Naive B cell (primary cell): ENCODE results near the gene NCL. TPM values are rescaled to one million over a fixed set of nuclear protein-coding genes. Genes with fewer than 3 reads are reported as not detected.
"Not testable (repeated sequence)": the region's sequence is repeated elsewhere in the genome, so short reads cannot be mapped to it uniquely, and the experiment has no call there.

ENCODE experiments used
- ATAC-seq, 2 donors: fragments of 150-1000 bp; cut with Tn5 transposase; 2 replicates each; pipeline ENCODE4 v1.10.0; 2021; ENCODE audit warnings: low read depth in 2 of 2, mild to moderate bottlenecking in 2 of 2, moderate library complexity in 2 of 2
- DNase-seq: peaks from one replicate; pipeline ENCODE4 v3.0.0; 2022
- H3K27ac Mint-ChIP-seq, 6 donors: one replicate each; pipeline ENCODE4 v1.8.0; 2020 to 2022; ENCODE audit warnings: mild to moderate bottlenecking in 6 of 6, mixed read lengths in 6 of 6, moderate library complexity in 5 of 6, inconsistent platforms in 2 of 6
- H3K27me3 Mint-ChIP-seq, 3 donors: one replicate each; pipeline ENCODE4 v1.8.0; 2021 to 2022; ENCODE audit warnings: mixed read lengths in 3 of 3, mild to moderate bottlenecking in 1 of 3
- H3K36me3 Mint-ChIP-seq, 2 donors: one replicate each; pipeline ENCODE4 v1.8.0; 2020 to 2022; ENCODE audit warnings: mixed read lengths in 2 of 2, inconsistent platforms in 1 of 2, mild to moderate bottlenecking in 1 of 2
- H3K4me1 Mint-ChIP-seq, 3 donors: one replicate each; pipeline ENCODE4 v1.8.0; 2020 to 2022; ENCODE audit warnings: mixed read lengths in 3 of 3, inconsistent platforms in 1 of 3, mild to moderate bottlenecking in 1 of 3, moderate library complexity in 1 of 3
- H3K4me3 Mint-ChIP-seq, 8 donors: one replicate each; pipeline ENCODE4 v1.8.0; 2020 to 2022; ENCODE audit warnings: mild to moderate bottlenecking in 8 of 8, mixed read lengths in 8 of 8, moderate library complexity in 8 of 8, inconsistent platforms in 2 of 8
- H3K9me3 Mint-ChIP-seq, 7 donors: one replicate each; pipeline ENCODE4 v1.8.0; 2020 to 2022; ENCODE audit warnings: mixed read lengths in 7 of 7, mild to moderate bottlenecking in 5 of 7, inconsistent platforms in 2 of 7, moderate library complexity in 1 of 7
- polyA plus RNA-seq, 6 donors: library from polyadenylated mRNA; unstranded; fragments of 300-500 nt; fragmentation: Illumina TruSeq; gene quantifications; one replicate each; pipeline ENCODE4 v1.2.3, GENCODE V29; 2021; ENCODE audit warnings: low read depth in 6 of 6

NCL gene
- polyA plus RNA-seq, 6 donors from 2014 or later, result 176 to 589 (median 428) TPM

DNA sequence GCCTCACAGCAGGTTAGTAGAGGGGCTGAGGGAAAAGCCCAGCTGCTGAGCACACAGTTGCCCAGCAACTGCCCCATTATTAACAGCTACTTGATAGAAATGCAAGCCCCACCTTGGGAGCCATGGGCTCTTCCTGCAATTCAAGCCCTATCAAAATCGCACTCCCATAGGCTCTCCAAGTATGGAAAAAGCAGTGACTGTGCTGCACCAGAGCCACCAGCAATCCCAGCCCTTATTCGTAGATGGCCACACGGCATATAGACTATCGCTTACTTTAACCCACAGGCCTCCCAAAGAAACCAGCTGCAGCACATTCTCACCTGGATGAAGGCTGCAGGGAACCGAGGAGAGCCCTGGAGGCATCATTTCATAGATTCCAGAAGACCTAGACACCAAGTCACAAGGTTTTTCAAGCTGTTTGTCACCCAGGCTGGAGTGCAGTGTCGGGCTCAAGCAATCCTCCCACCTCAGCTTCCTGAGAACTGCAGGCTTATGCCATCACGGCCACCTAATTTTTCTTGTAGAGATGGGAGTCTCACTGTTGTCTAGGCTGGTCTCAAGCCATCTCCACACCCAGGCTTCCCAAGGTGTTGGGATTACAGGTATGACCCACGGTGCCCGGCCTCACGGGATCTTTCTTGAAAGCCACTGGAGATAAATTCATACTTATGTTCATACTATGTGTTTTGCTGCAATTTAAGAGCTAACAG, 11.3 kb downstream of the NCL start:
- Mint-ChIP-seq H3K36me3 (peaks cover 14 to 18% of the 10 kb centered on the region in 2 donors), H3K9me3 (no peaks in the 10 kb centered on the region), H3K4me3 (peak overlapping the region in 1 of 8 donors; percentile 12), H3K27me3 (no peaks in the 10 kb centered on the region), H3K27ac (peak overlapping the region in 4 of 6 donors; percentile 61 to 84 (median 80)), H3K4me1 (peaks cover 9 to 18% (median 14%) of the 10 kb centered on the region in 3 donors)
- ATAC-seq (peak in 1 of 2 donors; percentile 9), DNase-seq (no peak)

DNA sequence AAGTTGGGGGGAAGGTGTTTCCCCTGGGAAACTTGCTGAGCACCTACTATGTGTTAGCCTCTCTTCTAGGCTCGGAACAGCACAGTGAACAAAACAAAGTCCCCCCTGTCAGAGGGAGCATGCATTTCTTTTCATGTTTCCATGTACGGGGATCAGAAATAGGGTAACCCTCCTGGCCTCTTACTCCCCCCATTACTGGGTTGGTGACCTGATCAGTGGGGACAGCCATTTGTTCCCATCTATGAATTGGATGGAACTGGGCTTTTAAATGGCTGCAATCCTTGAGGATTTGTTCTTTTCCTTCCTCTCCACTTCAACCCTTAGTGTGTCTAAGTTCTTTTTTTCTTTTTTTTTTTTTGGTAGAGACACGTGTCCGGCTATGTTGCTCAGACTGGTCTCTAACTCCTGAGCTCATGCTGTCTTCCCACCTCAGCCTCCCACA, 13.7 kb downstream of the NCL start:
- no peak for DNase-seq
- Mint-ChIP-seq H3K9me3 (no peaks in the 10 kb centered on the region), H3K4me1 (peaks cover 9 to 14% (median 13%) of the 10 kb centered on the region in 3 donors), H3K27ac (peak overlapping the region in 3 of 6 donors; percentile 37 to 80 (median 74)), H3K4me3 (no peak overlapping the region), H3K27me3 (no peaks in the 10 kb centered on the region), H3K36me3 (peaks cover 6% of the 10 kb centered on the region in 2 donors)
- ATAC-seq, result no peak

DNA sequence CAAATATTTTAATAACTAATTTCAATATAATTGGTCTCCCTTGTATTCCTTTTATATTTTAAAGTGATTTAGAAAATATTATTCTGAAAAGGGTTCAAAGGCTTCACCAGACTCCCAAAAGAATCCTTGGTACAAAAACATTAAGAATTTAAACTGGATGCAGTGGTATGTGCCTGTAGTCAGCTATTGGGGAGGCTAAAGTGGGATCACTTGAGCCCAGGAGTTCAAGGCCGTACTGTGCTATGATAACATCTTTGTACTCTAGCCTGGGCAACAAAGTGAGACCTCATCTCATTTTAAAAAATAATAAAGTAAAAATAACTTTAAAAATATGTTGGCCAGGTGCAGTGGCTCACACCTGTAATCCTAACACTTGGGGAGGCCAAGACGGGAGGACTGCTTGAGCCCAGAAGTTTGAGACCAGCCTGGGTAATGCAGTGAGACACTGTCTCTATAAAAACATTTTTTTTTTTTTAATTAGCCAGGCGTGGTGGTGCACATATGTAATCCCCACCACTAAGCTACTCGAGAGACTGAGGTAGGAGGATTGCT, 14.7 kb downstream of the NCL start:
- Mint-ChIP-seq H3K4me3 (no peak overlapping the region), H3K4me1 (peaks cover 6 to 8% (median 7%) of the 10 kb centered on the region in 3 donors), H3K27me3 (no peaks in the 10 kb centered on the region), H3K36me3 (no peaks in the 10 kb centered on the region), H3K9me3 (no peaks in the 10 kb centered on the region), H3K27ac (no peak overlapping the region)
- ATAC-seq, result no peak
- DNase-seq, result no peak

DNA sequence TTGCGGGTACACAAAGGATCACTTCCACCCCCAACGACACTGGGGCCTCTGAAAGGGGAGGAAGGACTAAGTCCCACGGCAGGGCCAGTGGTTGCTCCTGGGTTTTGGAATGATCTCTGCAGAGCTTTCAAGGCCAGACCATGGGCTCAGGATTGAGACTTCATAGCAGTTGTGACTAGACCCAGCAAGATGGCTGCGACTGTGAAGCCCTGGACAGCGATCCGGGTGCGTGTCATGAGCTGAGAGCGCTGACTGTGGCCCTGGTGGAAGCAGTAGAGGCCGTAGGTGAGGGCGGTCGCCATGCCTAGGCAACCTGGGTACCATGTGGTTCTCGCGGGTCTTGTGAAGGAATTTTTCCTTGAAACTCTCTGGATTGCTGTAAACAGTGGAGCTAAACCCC, 27.3 kb downstream of the NCL start:
- Mint-ChIP-seq H3K4me3 (no peak overlapping the region), H3K27me3 (peaks cover 0 to 2% (median 0%) of the 10 kb centered on the region in 3 donors), H3K27ac (no peak overlapping the region), H3K36me3 (peaks cover 0 to 3% of the 10 kb centered on the region in 2 donors), H3K9me3 (peaks cover under 1 to 4% (median 2%) of the 10 kb centered on the region in 7 donors), H3K4me1 (no peaks in the 10 kb centered on the region)
- ATAC-seq, result no peak
- no peak for DNase-seq

DNA sequence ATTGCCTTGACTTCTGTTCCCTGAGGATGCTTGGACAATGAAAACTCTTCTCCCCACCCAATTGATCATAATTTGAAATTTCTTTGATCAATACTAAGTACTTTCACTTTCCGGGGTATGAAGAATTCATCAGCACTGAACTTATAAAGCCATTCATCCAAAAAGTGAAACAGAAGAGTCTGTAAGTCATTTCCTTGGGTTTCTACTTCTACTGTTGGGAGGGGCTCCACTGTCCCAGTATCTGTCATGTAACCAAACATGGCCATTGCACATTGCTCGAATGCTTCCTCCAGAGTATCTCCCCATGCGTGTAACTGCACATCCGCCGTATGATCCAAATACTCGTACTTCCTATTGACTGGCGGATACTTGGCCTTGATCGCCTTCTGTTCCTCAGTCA, 30.3 kb downstream of the NCL start:
- ATAC-seq (no peak), DNase-seq (no peak)
- Mint-ChIP-seq H3K27me3 (peaks cover 0 to 13% (median 13%) of the 10 kb centered on the region in 3 donors), H3K4me3 (peak overlapping the region in 1 of 8 donors; percentile 3), H3K9me3 (peaks cover 13 to 17% (median 16%) of the 10 kb centered on the region in 7 donors), H3K27ac (peak overlapping the region in 2 of 6 donors; percentile 2 to 78), H3K4me1 (no peaks in the 10 kb centered on the region), H3K36me3 (peaks cover 0 to 18% of the 10 kb centered on the region in 2 donors)

DNA sequence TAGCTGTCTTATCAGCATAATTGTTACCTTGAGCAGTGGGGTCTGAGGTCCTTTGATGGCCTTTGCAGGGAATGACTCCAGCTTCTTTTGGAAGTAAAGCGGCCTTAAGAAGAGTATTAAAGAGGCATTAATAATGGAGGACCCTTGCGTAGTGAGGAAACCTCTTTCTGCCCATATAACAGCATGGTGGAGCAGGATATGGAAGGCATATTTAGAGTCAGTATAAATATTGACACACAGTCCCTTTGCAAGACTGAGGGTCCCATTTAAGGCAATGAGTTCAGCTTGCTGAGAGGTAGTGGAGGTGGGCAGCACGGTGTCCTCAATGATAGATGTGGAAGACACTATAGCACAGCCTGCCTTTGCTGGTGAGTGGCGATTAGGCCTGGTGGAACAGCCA, 32.7 kb downstream of the NCL start:
- H3K9me3 Mint-ChIP-seq, result peaks cover 14 to 18% (median 16%) of the 10 kb centered on the region in 7 donors
- DNase-seq (no peak), ATAC-seq (no peak)
- H3K36me3 Mint-ChIP-seq, result peaks cover 0 to 18% of the 10 kb centered on the region in 2 donors
- peak overlapping the region in 1 of 6 donors; percentile 11 for H3K27ac Mint-ChIP-seq
- no peaks in the 10 kb centered on the region for H3K4me1 Mint-ChIP-seq
- H3K4me3 Mint-ChIP-seq, result no peak overlapping the region
- H3K27me3 Mint-ChIP-seq, result peaks cover 0 to 13% (median 13%) of the 10 kb centered on the region in 3 donors

DNA sequence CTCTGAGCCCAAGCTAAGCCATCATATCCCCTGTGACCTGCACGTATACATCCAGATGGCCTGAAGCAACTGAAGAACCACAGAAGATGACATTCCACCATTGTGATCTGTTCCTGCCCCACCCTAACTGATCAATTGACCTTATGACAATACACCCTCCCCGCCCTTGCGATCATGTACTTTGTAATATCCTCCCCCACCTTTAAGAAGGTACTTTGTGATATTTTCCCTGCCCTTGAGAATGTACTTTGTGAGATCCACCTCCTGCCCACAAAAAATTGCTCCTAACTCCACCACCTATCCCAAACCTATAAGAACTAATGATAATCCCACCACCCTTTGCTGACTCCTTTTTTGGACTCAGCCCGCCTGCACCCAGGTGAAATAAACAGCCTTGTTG, 33.8 kb downstream of the NCL start:
- DNase-seq, H3K4me3 Mint-ChIP-seq, ATAC-seq, H3K4me1 Mint-ChIP-seq: not testable (repeated sequence)
- peaks cover 0 to 13% (median 13%) of the 10 kb centered on the region in 3 donors for H3K27me3 Mint-ChIP-seq
- H3K36me3 Mint-ChIP-seq, result peaks cover 0 to 18% of the 10 kb centered on the region in 2 donors
- peaks cover 14 to 18% (median 16%) of the 10 kb centered on the region in 7 donors for H3K9me3 Mint-ChIP-seq
- H3K27ac Mint-ChIP-seq, result peak overlapping the region in 1 of 6 donors; percentile 7

DNA sequence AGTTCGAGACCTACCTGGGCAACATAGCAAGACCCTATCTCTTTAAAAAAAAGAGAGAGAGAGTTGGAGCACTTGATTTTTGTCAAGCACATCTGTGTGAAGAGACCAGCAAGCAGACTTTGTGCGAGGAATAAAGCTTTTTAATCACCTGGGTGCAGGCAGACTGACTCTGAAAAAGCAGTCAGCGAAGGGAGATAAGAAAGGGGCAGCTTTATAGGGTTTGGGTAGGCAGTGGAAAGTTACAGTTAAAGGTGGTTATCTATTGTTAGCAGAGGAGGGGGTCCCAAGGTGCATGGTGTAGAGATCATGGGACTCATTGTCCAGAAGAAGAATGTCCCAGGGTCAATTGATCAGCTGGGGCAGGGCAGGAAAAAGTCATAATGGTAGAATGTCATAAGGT, 34.4 kb downstream of the NCL start:
- DNase-seq (no peak), ATAC-seq (no peak)
- H3K36me3 Mint-ChIP-seq, result peaks cover 0 to 18% of the 10 kb centered on the region in 2 donors
- peaks cover 0 to 13% (median 13%) of the 10 kb centered on the region in 3 donors for H3K27me3 Mint-ChIP-seq
- H3K27ac Mint-ChIP-seq, result no peak overlapping the region
- H3K9me3 Mint-ChIP-seq, result peaks cover 14 to 18% (median 16%) of the 10 kb centered on the region in 7 donors
- H3K4me3 Mint-ChIP-seq, result no peak overlapping the region
- H3K4me1 Mint-ChIP-seq, result no peaks in the 10 kb centered on the region

DNA sequence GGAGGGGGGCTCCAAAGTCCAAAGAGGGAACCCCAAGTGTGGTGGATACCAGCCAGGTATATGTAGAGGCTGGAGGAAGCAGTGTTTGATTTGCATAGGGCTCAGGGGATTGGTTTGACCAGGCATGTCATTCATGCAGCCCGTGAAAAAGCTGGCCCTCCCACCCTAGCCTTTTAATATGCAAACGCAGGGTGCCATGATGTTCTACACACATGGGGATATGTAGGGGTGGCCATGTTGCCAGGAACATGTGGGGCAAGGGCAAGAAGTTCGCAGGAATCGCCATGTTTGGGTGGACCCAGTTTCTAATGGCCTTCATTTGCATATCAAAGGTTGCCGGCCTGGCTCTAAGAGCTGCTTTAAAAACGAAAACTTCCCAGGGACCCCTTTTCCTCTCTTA, 35.1 kb downstream of the NCL start:
- Mint-ChIP-seq H3K27me3 (peaks cover 0 to 18% (median 13%) of the 10 kb centered on the region in 3 donors), H3K9me3 (peaks cover 14 to 18% (median 16%) of the 10 kb centered on the region in 7 donors), H3K27ac (no peak overlapping the region), H3K4me3 (no peak overlapping the region), H3K36me3 (peaks cover 0 to 18% of the 10 kb centered on the region in 2 donors), H3K4me1 (no peaks in the 10 kb centered on the region)
- DNase-seq, result no peak
- ATAC-seq, result no peak

DNA sequence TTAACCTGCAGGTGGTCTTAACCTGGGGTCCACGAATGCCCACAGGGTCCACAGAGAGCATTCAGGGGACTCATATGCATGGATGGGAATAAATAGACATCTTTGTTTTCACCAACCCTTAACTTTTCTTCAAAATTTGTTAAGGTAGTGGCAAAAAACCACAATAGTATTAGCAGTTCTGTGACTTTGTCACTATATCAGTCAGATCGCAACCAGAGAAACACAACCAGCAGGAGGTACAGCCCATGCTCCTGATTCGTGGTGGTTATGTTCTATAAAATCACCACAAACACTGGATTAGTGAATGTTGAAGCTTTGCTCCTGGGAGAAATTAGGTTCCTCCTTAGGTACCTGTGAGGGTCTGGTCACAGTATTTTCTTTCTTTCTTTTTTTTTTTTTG, 37.2 kb downstream of the NCL start:
- Mint-ChIP-seq H3K27ac (no peak overlapping the region), H3K36me3 (peaks cover 0 to 16% of the 10 kb centered on the region in 2 donors), H3K4me1 (no peaks in the 10 kb centered on the region), H3K9me3 (peaks cover 12 to 18% (median 16%) of the 10 kb centered on the region in 7 donors), H3K4me3 (no peak overlapping the region), H3K27me3 (peaks cover 0 to 18% (median 12%) of the 10 kb centered on the region in 3 donors)
- no peak for DNase-seq
- no peak for ATAC-seq

DNA sequence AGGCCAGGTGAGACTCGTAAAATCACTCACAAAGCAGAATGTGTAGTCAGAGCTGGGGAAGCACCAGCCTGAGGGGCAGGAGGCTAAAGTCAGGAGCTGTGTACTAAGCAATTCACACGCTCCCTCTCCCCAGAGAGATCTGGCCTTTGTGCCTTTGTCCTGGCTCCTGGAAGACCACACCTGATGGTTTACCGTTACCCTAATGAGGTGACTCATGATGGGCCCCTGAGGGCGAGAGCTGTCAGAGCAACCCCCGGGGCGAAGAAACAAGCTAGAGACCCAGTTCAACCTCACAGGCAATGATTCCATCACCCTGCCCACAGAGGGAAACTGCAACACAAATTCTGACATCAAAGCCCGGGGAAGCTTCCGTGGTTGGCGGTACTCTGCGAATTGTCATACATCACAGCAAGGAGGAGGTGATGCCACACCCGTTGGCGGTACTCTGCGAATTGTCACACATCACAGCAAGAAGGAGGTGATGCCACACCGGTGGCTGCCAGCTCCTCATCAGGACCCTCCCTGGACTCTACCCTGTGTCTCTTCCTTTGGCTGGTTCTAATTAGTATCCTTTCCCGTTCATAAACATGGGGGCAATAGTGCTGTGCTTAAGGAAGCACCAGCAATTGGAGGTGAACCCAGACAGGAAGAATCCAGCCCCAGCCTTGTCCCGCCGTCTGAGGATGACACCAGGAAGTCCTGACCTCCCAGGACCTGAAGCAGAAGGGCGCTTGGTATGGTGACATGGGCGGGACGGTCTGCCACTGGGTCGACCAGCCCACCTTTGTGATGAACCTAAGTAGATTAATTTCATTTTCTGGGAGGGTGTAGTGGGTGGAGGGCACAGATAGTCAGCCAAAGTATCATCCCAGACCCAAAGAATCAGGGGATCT, 38.2 kb downstream of the NCL start:
- DNase-seq (no peak), ATAC-seq (no peak)
- Mint-ChIP-seq H3K36me3 (peaks cover 0 to 6% of the 10 kb centered on the region in 2 donors), H3K4me3 (no peak overlapping the region), H3K4me1 (no peaks in the 10 kb centered on the region), H3K27ac (peak overlapping the region in 1 of 6 donors; percentile 15), H3K27me3 (peaks cover 0 to 15% (median 2%) of the 10 kb centered on the region in 3 donors), H3K9me3 (peaks cover 3 to 9% (median 6%) of the 10 kb centered on the region in 7 donors)

DNA sequence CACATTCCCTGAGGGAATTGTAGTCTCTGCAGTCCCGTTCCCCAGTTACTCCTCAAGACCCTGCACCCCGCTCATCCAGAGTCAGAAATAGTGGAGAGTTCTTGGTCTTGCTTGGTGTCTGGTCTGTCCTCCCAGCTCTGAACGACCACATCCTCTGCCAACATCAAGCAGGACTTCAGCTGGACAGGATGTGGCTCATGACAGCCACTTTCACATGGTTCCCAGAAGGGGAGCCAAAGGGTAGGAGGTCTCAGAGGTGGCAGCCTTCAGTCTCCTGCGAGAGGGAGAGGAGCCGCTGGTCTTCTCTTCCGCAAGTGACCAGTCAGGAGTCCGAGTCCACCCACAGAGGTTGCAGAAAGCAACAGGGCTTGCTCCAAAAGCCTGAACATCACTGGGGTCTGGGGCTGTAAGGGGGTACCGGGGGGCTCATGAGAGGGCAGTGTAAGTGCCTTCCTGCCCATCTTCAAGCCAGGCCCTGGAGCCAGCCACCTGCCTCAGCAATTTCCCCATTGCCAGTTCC, 38.9 kb downstream of the NCL start:
- Mint-ChIP-seq H3K9me3 (peaks cover 0 to 3% (median 0%) of the 10 kb centered on the region in 7 donors), H3K4me3 (no peak overlapping the region), H3K27me3 (peaks cover 0 to 12% (median 0%) of the 10 kb centered on the region in 3 donors), H3K36me3 (no peaks in the 10 kb centered on the region), H3K4me1 (no peaks in the 10 kb centered on the region), H3K27ac (no peak overlapping the region)
- ATAC-seq (no peak), DNase-seq (no peak)

DNA sequence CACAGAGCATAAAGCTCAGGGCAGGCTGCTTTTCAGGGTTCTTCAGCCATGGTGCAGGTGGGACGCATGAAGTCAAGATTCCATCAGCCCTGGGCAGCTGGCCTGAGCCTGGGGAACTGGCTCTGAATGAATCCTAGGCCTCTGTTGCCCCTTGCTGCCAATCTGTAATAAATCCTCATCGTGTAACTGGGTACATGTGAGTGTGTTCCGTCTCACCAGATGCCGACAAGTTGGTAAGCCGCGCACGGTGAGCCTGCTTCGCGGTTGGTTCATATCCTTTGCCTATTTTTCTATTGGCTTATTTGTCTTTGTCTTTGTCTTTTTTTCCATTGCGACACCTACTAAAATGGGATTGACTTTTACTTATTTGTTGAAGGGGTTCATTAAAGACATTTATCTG, 41.1 kb downstream of the NCL start:
- Mint-ChIP-seq H3K4me1 (no peaks in the 10 kb centered on the region), H3K4me3 (no peak overlapping the region), H3K27ac (no peak overlapping the region), H3K36me3 (no peaks in the 10 kb centered on the region), H3K9me3 (peaks cover 0 to 1% (median 0%) of the 10 kb centered on the region in 7 donors), H3K27me3 (peaks cover 0 to 21% (median 8%) of the 10 kb centered on the region in 3 donors)
- ATAC-seq, result no peak
- DNase-seq, result no peak
